GM06990 (cell line): ENCODE results near the gene UBAP1.
"Not testable (repeated sequence)": the region's sequence is repeated elsewhere in the genome, so short reads cannot be mapped to it uniquely, and the experiment has no call there.

Source experiments
- DNase-seq: peaks from one replicate; pipeline ENCODE4 v3.0.0-alpha.2; 2011; ENCODE audit not compliant: insufficient read length; ENCODE audit errors: extremely low read depth
- H3K27me3 ChIP-seq: replicated peaks from 2 replicates; pipeline ENCODE4 v1.6.0; 2011; ENCODE audit warnings: low read length; ENCODE audit not compliant: control insufficient read depth, insufficient read depth
- H3K36me3 ChIP-seq: 2 replicates; pipeline ENCODE4 v1.5.1; 2011; ENCODE audit warnings: low read length; ENCODE audit not compliant: control insufficient read depth, insufficient read depth
- H3K4me3 ChIP-seq: replicated peaks from 2 replicates; pipeline ENCODE4 v1.5.1; 2011; ENCODE audit warnings: low read depth, mild to moderate bottlenecking, control low read depth, low read length
- TF ChIP-seq, protein P1 (sequence below): IDR thresholded peaks from 2 replicates; pipeline ENCODE4 v1.5.1; 2011; ENCODE audit warnings: low read length, control low read depth, mild to moderate bottlenecking, inconsistent platforms; ENCODE audit not compliant: insufficient read depth, poor library complexity, severe bottlenecking

The UBAP1 gene

DNA sequence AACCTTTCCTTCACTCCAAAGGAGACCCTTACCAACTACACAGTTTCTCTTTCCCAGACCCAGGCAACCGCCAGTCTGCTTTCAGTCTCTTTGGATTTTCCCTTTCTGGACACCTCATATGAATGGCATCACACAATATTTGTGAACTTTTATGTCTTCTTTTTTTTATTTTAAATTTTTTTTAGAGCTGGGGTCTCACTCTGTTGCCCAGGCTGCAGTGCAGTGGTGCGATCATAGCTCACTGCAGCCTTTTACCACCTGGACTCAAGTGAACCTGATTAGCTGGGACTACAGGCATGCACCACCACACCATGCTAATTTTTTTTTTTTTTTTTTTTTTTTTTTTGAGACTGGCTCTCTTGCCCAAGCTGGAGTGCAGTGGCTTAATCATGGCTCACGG, 37.5 kb downstream of the UBAP1 start:
- Histone ChIP-seq H3K27me3 (no peaks in the 10 kb centered on the region), H3K36me3 (no peaks in the 10 kb centered on the region), H3K4me3 (no peak overlapping the region)
- TF ChIP-seq, protein P1, sequence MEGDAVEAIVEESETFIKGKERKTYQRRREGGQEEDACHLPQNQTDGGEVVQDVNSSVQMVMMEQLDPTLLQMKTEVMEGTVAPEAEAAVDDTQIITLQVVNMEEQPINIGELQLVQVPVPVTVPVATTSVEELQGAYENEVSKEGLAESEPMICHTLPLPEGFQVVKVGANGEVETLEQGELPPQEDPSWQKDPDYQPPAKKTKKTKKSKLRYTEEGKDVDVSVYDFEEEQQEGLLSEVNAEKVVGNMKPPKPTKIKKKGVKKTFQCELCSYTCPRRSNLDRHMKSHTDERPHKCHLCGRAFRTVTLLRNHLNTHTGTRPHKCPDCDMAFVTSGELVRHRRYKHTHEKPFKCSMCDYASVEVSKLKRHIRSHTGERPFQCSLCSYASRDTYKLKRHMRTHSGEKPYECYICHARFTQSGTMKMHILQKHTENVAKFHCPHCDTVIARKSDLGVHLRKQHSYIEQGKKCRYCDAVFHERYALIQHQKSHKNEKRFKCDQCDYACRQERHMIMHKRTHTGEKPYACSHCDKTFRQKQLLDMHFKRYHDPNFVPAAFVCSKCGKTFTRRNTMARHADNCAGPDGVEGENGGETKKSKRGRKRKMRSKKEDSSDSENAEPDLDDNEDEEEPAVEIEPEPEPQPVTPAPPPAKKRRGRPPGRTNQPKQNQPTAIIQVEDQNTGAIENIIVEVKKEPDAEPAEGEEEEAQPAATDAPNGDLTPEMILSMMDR = no peak
- no peak for DNase-seq

DNA sequence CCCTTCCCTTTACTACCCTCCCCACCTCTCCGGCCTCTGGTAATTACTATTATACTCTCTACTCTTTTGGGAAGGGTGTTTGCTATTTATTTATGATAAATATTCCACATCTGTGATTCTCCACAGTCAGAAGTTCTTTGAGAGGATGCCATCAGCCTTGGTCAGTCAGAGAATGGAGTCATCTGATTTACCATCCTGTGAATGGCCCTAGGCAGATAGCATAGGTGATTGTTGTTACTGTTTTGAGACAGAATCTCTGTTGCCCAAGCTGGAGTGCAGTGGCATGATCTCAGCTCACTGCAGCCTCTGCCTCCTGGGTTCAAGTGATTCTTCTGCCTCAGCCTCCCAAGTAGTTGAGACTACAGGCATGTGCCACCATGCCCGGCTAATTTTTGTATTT, 38.2 kb downstream of the UBAP1 start:
- H3K36me3 ChIP-seq, DNase-seq, H3K4me3 ChIP-seq, H3K27me3 ChIP-seq: not testable (repeated sequence)

DNA sequence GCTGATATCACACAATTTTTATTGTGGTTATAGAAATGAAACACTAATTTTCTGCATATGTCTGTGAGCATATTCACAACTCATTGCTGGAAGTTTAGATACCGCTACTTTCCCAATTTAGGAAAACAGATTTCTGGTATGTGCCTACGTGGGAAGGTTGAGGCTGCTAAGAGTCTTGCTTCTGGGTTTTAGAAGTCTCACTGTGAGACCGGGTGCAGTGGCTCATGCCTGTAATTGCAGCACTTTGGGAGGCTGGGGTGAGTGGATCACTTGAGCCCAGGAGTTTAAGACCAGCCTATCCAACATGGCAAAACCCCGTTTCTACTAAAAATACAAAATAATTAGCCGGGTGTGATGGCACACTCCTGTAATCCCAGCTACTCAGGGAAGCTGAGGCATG, 39.6 kb downstream of the UBAP1 start:
- Histone ChIP-seq H3K36me3 (no peaks in the 10 kb centered on the region), H3K27me3 (no peaks in the 10 kb centered on the region), H3K4me3 (no peak overlapping the region)
- TF ChIP-seq, protein P1 = no peak
- DNase-seq = no peak

DNA sequence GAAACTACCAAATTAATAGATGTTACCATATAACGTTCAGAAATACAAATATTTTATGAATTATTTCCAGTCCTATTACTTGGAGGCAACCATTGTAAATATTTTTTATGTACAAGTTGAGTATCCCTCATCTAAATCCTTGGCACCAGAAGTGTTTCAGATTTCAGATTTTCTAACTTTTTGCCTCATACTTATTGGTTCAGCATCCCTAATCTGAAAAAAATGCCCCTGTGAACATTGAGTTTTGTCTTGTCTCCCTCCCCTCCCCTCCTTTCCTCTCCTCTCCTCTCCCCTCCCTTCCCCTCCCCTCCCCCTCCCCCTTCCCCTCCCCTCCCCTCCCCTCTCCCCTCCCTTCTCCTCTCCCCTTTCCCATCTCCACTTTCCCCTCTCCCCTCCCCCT, 40.6 kb downstream of the UBAP1 start:
- no peak for DNase-seq
- no peaks in the 10 kb centered on the region for H3K36me3 ChIP-seq
- no peak overlapping the region for H3K4me3 ChIP-seq
- TF ChIP-seq, protein P1 = no peak
- H3K27me3 ChIP-seq = no peaks in the 10 kb centered on the region

DNA sequence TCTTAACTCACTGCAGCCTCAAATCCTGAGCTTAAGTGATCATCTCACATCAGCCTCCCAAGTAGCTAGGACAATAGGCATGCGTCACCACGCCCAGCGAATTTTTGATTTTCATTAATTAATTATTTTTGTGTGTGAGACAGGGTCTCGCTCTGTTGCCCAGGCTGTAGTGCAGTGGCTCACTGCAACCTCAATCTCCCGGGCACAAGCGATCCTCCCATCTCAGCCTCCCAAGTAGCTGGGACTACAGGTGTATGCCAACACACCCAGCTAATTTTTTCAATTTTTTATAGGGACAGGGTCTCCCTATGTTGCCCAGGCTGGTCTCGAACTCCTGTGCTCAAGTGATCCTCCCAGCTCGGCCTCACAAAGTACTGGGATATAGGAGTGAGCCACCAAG, 41.4 kb downstream of the UBAP1 start:
- Histone ChIP-seq H3K4me3 (no peak overlapping the region), H3K27me3 (no peaks in the 10 kb centered on the region), H3K36me3 (no peaks in the 10 kb centered on the region)
- DNase-seq = no peak
- TF ChIP-seq, protein P1 = no peak

DNA sequence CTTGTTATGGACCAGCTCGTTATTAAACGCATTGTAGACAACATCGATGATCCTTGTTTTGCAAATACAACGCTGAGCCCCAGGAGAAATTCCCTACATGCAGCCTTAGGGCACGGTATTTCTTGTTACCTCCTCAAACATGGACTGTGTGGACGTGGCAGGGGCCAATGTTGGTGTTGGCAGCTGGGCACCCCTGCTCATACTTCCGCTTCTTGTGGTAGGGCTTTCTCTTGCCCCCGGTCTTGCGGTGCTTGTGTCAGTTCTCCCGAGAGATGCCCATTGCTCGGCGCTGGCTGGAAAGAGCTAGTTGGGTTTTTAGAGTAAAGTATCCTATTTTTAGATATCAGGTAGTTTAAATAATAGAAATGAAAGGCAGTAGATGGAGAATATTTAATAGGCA, 45.5 kb downstream of the UBAP1 start:
- Histone ChIP-seq H3K36me3 (no peaks in the 10 kb centered on the region), H3K27me3 (no peaks in the 10 kb centered on the region), H3K4me3 (no peak overlapping the region)
- TF ChIP-seq, protein P1 = no peak
- no peak for DNase-seq

DNA sequence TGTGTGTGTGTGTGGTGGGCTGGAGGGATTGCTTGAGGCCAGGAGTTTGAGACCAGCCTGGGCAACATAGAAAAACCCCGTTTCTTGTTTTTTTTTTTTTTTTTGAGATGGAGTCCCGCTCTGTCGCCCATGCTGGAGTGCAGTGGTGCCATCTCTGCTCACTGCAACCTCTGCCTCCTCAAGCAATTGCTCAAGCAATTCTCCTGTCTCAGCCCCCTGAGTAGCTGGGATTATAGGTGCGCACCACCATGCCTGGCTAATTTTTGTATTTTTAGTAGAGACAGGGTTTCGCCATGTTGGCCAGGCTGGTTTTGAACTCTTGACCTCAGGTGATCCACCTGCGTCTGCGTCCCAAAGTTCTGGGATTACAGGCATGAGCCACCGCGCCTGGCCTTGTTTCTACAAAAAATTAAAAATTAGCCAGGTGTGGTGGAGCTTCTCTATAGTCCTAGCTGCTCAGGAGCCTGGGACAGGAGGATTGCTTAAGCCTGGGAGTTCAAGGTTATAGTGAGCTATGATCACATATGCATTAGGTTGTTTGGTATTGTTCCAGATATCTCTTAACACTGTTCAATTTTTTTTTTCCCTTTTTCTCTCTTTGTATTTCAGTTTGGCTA, 47.4 kb downstream of the UBAP1 start:
- H3K4me3 ChIP-seq, H3K27me3 ChIP-seq, H3K36me3 ChIP-seq, DNase-seq: not testable (repeated sequence)
